ENCODE data around the gene CDK2AP2. TPM values are rescaled to one million over a fixed set of nuclear protein-coding genes. Genes with fewer than 3 reads are reported as not detected.

The CDK2AP2 gene
- total and polyA plus RNA-seq, 2 of the 8 experiments (the other 6 are each of a cell fraction or from before 2014, with no cell fraction given): 49.6 to 65.1 TPM

GRCh38 chr11:67522844-67523555, 15.0 kb upstream of the CDK2AP2 start, which contains the start of gene CABP2 (continued):
- TF ChIP-seq SIN3A (conservative IDR thresholded peaks at IDR 0.05 in 1 of 2, IDR thresholded peaks at IDR 0.05 in 1 of 2; ENCODE audit: low read depth in 1 of 2, low read length in 2 of 2) (no peak), TAF7 (optimal IDR thresholded peaks at IDR 0.05; ENCODE audit: borderline replicate concordance, low read depth, low read length) (no peak), NRF1 (IDR thresholded peaks at IDR 0.05; ENCODE audit: low read depth, low read length) (no peak), SIRT6 (IDR thresholded peaks at IDR 0.05; ENCODE audit: low read length) (no peak), SP2 (IDR thresholded peaks at IDR 0.05; ENCODE audit: low read length) (no peak), RFX5 (IDR thresholded peaks at IDR 0.05; ENCODE audit: borderline replicate concordance, low read depth, low read length) (no peak), EGR1 (IDR thresholded peaks at IDR 0.05; ENCODE audit: borderline replicate concordance, low read depth, low read length) (no peak)
